Loucy (cell line): Measurements from ENCODE around the gene RPP21.
A peak's percentile ranks its signal among the peaks of the same experiment; 100 is the strongest.

Experiments used
- H2AFZ ChIP-seq: fragments of 200-600 bp; sonication (generic); 2 replicates; pipeline ENCODE4 v1.6.0; 2016; ENCODE audit warnings: antibody characterized with exemption, mild to moderate bottlenecking, low read length, moderate library complexity
- H3F3A ChIP-seq: fragments of 200-600 bp; 2 replicates; pipeline ENCODE4 v1.6.0; 2016; ENCODE audit warnings: antibody characterized with exemption, low read depth, mild to moderate bottlenecking
- H3K27me3 ChIP-seq: fragments of 200-600 bp; sonication (generic); 2 replicates; pipeline ENCODE4 v1.6.1; 2014; ENCODE audit warnings: low read length, mild to moderate bottlenecking; ENCODE audit not compliant: insufficient read depth, poor library complexity, severe bottlenecking
- H3K36me3 ChIP-seq: fragments of 200-600 bp; sonication (generic); 2 replicates; pipeline ENCODE4 v1.6.1; 2016; ENCODE audit warnings: low read length; ENCODE audit not compliant: insufficient read depth
- H3K4me1 ChIP-seq: fragments of 200-600 bp; sonication (generic); 2 replicates; pipeline ENCODE4 v1.5.1; 2014; ENCODE audit warnings: low read length, mild to moderate bottlenecking; ENCODE audit not compliant: insufficient read depth, poor library complexity, severe bottlenecking
- H3K4me2 ChIP-seq: fragments of 200-600 bp; sonication (generic); 2 replicates; pipeline ENCODE4 v1.6.0; 2014; ENCODE audit warnings: antibody characterized with exemption, low read length, low read depth, mild to moderate bottlenecking; ENCODE audit not compliant: poor library complexity, severe bottlenecking
- H3K4me3 ChIP-seq: fragments of 200-600 bp; sonication (generic); 2 replicates; pipeline ENCODE4 v1.5.1; 2014; ENCODE audit warnings: low read length, mild to moderate bottlenecking, mixed read lengths; ENCODE audit not compliant: poor library complexity, severe bottlenecking
- H3K79me2 ChIP-seq: fragments of 200-600 bp; sonication (generic); 2 replicates; pipeline ENCODE4 v1.6.1; 2014; ENCODE audit warnings: low read length; ENCODE audit not compliant: insufficient read depth
- H3K9ac ChIP-seq: fragments of 200-600 bp; sonication (generic); 2 replicates; pipeline ENCODE4 v1.6.0; 2014; ENCODE audit warnings: mild to moderate bottlenecking, low read depth, low read length, moderate library complexity; ENCODE audit not compliant: poor library complexity, severe bottlenecking
- H3K9me2 ChIP-seq: fragments of 200-600 bp; sonication (generic); replicated peaks from 2 replicates; pipeline ENCODE4 v1.6.1; 2016; ENCODE audit warnings: low read depth, low read length, mixed read lengths
- H3K9me3 ChIP-seq: fragments of 200-600 bp; sonication (generic); 2 replicates; pipeline ENCODE4 v1.6.1; 2014; ENCODE audit warnings: mild to moderate bottlenecking, antibody characterized with exemption, low read length, low read depth; ENCODE audit not compliant: insufficient read depth
- H4K20me1 ChIP-seq: fragments of 200-600 bp; sonication (generic); 2 replicates; pipeline ENCODE4 v1.6.0; 2014; ENCODE audit warnings: antibody characterized with exemption, low read length, mild to moderate bottlenecking; ENCODE audit not compliant: insufficient read depth, poor library complexity, severe bottlenecking
- EZH2phosphoT487 ChIP-seq: fragments of 200-600 bp; IDR thresholded peaks from 2 replicates; pipeline ENCODE4 v1.6.1; 2018; ENCODE audit warnings: antibody characterized with exemption, mild to moderate bottlenecking, moderate library complexity, borderline replicate concordance
- TF ChIP-seq, protein P1 (sequence below): fragments of 200-600 bp; sonication (generic); conservative IDR thresholded peaks from 2 replicates; pipeline ENCODE4 v1.5.1; 2014; ENCODE audit warnings: mild to moderate bottlenecking, antibody characterized with exemption, low read length

Gene RPP21

DNA sequence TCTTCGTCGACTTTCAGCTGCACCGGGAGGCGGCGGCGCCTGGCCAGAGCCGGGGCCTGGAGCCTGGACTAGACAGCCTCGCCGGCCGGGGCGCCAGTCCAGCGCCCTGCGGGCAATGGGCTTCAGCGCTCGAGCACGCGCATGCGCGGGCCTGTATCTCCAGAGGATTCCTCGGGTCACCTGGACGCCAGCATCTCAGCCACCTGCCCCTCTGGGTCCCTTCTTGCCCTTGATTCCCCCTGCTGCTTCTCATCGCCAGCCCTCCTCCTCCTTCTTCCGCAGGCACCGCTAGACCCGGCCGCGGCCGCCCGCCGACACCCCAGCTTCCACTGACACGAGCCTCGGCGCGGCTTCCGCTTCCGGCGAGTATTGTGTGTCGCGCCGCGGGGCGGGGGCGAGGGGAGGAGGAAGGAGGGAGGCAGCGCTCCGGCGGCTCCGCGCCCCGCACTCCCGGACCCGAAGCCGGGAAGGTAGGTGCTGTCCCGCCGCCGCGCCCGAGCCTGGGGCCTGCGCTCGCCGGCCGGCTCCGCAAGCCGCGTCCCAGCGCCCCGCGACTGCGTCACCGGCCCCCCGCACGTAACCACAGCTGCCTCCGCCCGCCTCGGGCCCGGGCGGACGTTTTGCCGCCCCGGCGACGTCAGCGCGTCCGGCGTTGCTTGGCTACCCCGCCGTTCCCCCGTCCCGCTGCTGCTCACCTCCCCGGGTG lies 18.3 kb upstream of the RPP21 start, which contains the start of gene TRIM39:
Gene TRIM39 (plus strand): TSS at position 402 of the 706 bp plus-strand sequence. CDS start 2,391 bp downstream, outside the sequence.
- H4K20me1 ChIP-seq: peaks cover 44% of the 10 kb centered on the region
- H3K9me3 ChIP-seq: no peaks in the 10 kb centered on the region
- H3F3A ChIP-seq: 0 out of 2 replicates have a peak, but pooled peaks cover 2% of the 10 kb centered on the region
- peaks cover 36% of the 10 kb centered on the region for H3K4me1 ChIP-seq
- peak within 1 kb of the TSS; percentile 91 for H3K4me2 ChIP-seq
- peak within 1 kb of the TSS; percentile 87 for H3K4me3 ChIP-seq
- H2AFZ ChIP-seq: peak within 1 kb of the TSS; percentile 92
- no peaks in the 10 kb centered on the region for H3K9me2 ChIP-seq
- H3K79me2 ChIP-seq: peaks cover 51% of the 10 kb centered on the region
- H3K9ac ChIP-seq: peak within 1 kb of the TSS; percentile 76
- no peaks in the 10 kb centered on the region for H3K27me3 ChIP-seq
- TF ChIP-seq, protein P1, sequence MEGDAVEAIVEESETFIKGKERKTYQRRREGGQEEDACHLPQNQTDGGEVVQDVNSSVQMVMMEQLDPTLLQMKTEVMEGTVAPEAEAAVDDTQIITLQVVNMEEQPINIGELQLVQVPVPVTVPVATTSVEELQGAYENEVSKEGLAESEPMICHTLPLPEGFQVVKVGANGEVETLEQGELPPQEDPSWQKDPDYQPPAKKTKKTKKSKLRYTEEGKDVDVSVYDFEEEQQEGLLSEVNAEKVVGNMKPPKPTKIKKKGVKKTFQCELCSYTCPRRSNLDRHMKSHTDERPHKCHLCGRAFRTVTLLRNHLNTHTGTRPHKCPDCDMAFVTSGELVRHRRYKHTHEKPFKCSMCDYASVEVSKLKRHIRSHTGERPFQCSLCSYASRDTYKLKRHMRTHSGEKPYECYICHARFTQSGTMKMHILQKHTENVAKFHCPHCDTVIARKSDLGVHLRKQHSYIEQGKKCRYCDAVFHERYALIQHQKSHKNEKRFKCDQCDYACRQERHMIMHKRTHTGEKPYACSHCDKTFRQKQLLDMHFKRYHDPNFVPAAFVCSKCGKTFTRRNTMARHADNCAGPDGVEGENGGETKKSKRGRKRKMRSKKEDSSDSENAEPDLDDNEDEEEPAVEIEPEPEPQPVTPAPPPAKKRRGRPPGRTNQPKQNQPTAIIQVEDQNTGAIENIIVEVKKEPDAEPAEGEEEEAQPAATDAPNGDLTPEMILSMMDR: no peak
- no peak for TF ChIP-seq EZH2phosphoT487
- H3K36me3 ChIP-seq: no peaks in the 10 kb centered on the region; the same call in 1 of the 2 replicates

DNA sequence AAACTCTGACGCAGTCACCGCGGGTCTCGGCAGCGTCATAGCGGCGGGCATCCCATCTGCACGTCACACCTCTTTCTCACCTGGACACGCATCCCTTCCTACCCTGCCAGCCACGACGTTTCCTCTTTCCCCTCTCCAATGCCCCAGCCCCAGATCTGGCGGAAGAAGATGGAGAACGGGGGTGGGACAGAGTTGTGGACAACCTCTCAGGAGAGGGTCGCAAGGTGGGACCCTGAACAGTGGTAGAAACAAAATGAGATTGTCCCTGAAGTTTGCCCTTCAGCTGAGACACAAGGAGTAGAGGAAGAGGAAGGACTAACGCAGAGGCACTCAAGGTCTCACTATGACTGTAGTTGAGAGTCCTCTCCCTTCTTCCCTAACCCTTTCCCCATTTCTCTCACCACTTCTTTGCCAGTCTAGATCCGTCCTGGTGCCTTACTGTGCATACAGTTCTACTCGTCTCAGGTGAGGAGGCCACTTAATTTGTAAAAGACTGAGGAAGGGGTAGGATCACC lies 17.7 kb upstream of the RPP21 start:
- H3K36me3 ChIP-seq: no peaks in the 10 kb centered on the region; the same call in 1 of the 2 replicates
- peak overlapping the region; percentile 92 for H2AFZ ChIP-seq
- peak overlapping the region; percentile 90 for H3K4me2 ChIP-seq
- H3K4me1 ChIP-seq: peaks cover 30% of the 10 kb centered on the region
- no peak for TF ChIP-seq EZH2phosphoT487
- TF ChIP-seq, protein P1: no peak
- peaks cover 38% of the 10 kb centered on the region for H4K20me1 ChIP-seq
- H3K4me3 ChIP-seq: peak overlapping the region; percentile 87
- no peaks in the 10 kb centered on the region for H3K9me3 ChIP-seq
- H3K79me2 ChIP-seq: peaks cover 45% of the 10 kb centered on the region
- no peaks in the 10 kb centered on the region for H3K27me3 ChIP-seq
- H3K9me2 ChIP-seq: no peaks in the 10 kb centered on the region
- H3F3A ChIP-seq: 0 out of 2 replicates have a peak, but pooled peaks cover 2% of the 10 kb centered on the region
- H3K9ac ChIP-seq: peak overlapping the region; percentile 76

DNA sequence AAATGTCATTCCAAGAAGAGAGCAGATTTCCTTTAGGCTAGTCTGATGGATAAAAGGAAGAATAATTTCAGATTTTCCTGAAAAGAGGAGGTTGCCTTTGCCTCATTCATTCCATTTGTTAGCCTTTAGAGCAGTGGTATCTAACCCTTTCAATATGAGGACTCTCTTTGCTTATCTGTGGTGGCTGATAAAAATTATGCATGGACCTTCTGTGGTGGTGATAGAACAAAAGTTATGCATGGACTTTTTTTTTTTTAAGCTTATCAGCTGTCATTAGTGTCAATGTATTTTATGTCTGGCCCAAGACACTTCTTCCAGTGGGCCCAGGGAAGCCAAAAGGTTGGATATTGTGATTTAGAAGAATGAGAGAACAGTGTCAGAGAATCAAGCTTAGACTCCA lies 16.6 kb upstream of the RPP21 start:
- Histone ChIP-seq H3K4me3 (no peak overlapping the region), H2AFZ (no peak overlapping the region), H3K27me3 (no peaks in the 10 kb centered on the region), H3K4me1 (peaks cover 22% of the 10 kb centered on the region), H3K36me3 (no peaks in the 10 kb centered on the region; the same call in 1 of the 2 replicates), H3K9me3 (no peaks in the 10 kb centered on the region), H3K9ac (no peak overlapping the region), H3K4me2 (peak overlapping the region; percentile 90), H3K9me2 (no peaks in the 10 kb centered on the region), H3F3A (0 out of 2 replicates have a peak, but pooled peaks cover 2% of the 10 kb centered on the region), H3K79me2 (peaks cover 34% of the 10 kb centered on the region), H4K20me1 (peaks cover 27% of the 10 kb centered on the region)
- TF ChIP-seq, protein P1: no peak
- TF ChIP-seq EZH2phosphoT487: no peak
